OCI-LY3 (cell line): ENCODE results near the gene NTNG1.

Source experiments
- H2AFZ ChIP-seq: fragments of 200-600, 300-600 bp; shearing (Covaris generic); 2 replicates; pipeline ENCODE4 v1.6.0; 2014; ENCODE audit warnings: antibody characterized with exemption, low read depth, low read length
- H3K27ac ChIP-seq: fragments of 200-600, 300-600 bp; sonication (generic); 2 replicates; pipeline ENCODE4 v1.5.1; 2014; ENCODE audit warnings: mild to moderate bottlenecking, low read length, moderate library complexity, mixed read lengths
- H3K27me3 ChIP-seq: fragments of 200-600, 300-600 bp; sonication (generic); 2 replicates; pipeline ENCODE4 v1.6.1; 2014; ENCODE audit warnings: low read depth, low read length, mixed read lengths
- H3K36me3 ChIP-seq: fragments of 200-600, 300-600 bp; sonication (generic); replicated peaks from 2 replicates; pipeline ENCODE3; 2014; ENCODE audit warnings: low read depth, low read length, mixed read lengths
- H3K4me1 ChIP-seq: fragments of 300-600, 200-600 bp; sonication (generic); 2 replicates; pipeline ENCODE4 v1.6.1; 2014; ENCODE audit warnings: low read length, mixed read lengths
- H3K4me2 ChIP-seq: fragments of 200-600, 300-600 bp; sonication (generic); 2 replicates; pipeline ENCODE4 v1.6.1; 2014; ENCODE audit warnings: low read length, mixed read lengths
- H3K4me3 ChIP-seq: fragments of 300-600, 200-600 bp; sonication (generic); 2 replicates; pipeline ENCODE4 v1.5.1; 2014; ENCODE audit warnings: antibody characterized with exemption, mild to moderate bottlenecking, low read length, moderate library complexity
- H3K79me2 ChIP-seq: fragments of 300-600, 200-600 bp; shearing (Covaris generic); 2 replicates; pipeline ENCODE4 v1.6.1; 2014; ENCODE audit warnings: mild to moderate bottlenecking, low read length, mixed read lengths
- H3K9ac ChIP-seq: fragments of 300-600, 200-600 bp; shearing (Covaris generic); 2 replicates; pipeline ENCODE4 v1.6.0; 2014; ENCODE audit warnings: mild to moderate bottlenecking, low read length, moderate library complexity
- H3K9me3 ChIP-seq: fragments of 200-600, 300-600 bp; shearing (Covaris generic); 2 replicates; pipeline ENCODE4 v1.6.1; 2014; ENCODE audit warnings: low read length, mixed read lengths; ENCODE audit not compliant: insufficient read depth
- H4K20me1 ChIP-seq: fragments of 200-600, 300-600 bp; sonication (generic); 2 replicates; pipeline ENCODE4 v1.6.1; 2016; ENCODE audit warnings: low read length, mixed read lengths; ENCODE audit not compliant: insufficient read depth
- CTCF ChIP-seq: fragments of 200-600, 300-600 bp; sonication (generic); IDR thresholded peaks from 2 replicates; pipeline ENCODE4 v1.5.1; 2014; ENCODE audit warnings: antibody characterized with exemption, low read length, low read depth
- EZH2phosphoT487 ChIP-seq: fragments of 200-600 bp; shearing (Covaris generic); IDR thresholded peaks from 2 replicates; pipeline ENCODE4 v1.6.1; 2018; ENCODE audit warnings: antibody characterized with exemption, mixed run types, low read depth

The NTNG1 gene

GRCh38 chr1:107525961-107526360, 385.1 kb downstream of the NTNG1 start:
- no peak overlapping the region for H3K4me2 ChIP-seq
- H3K4me1 ChIP-seq = no peaks in the 10 kb centered on the region
- no peak overlapping the region for H3K9ac ChIP-seq

GRCh38 chr1:107526524-107527198, 385.8 kb downstream of the NTNG1 start:
- Histone ChIP-seq H3K4me3 (no peak overlapping the region), H3K4me1 (no peaks in the 10 kb centered on the region), H3K27me3 (no peaks in the 10 kb centered on the region), H3K27ac (no peak overlapping the region), H3K4me2 (no peak overlapping the region), H2AFZ (no peak overlapping the region), H3K9me3 (no peaks in the 10 kb centered on the region), H4K20me1 (no peaks in the 10 kb centered on the region), H3K9ac (no peak overlapping the region), H3K36me3 (no peaks in the 10 kb centered on the region), H3K79me2 (no peaks in the 10 kb centered on the region)
- no peak for TF ChIP-seq CTCF
- no peak for TF ChIP-seq EZH2phosphoT487

More at GRCh38 chr1:107525961-107526360, 385.1 kb downstream of the NTNG1 start:
- H3K27ac ChIP-seq = no peak overlapping the region
- no peak overlapping the region for H2AFZ ChIP-seq
- H3K27me3 ChIP-seq = no peaks in the 10 kb centered on the region
- H3K79me2 ChIP-seq = no peaks in the 10 kb centered on the region
- no peaks in the 10 kb centered on the region for H3K9me3 ChIP-seq
- no peaks in the 10 kb centered on the region for H4K20me1 ChIP-seq
- H3K4me3 ChIP-seq = no peak overlapping the region
- H3K36me3 ChIP-seq = no peaks in the 10 kb centered on the region
- TF ChIP-seq CTCF (no peak), EZH2phosphoT487 (no peak)

GRCh38 chr1:107529511-107530149, 388.8 kb downstream of the NTNG1 start:
- Histone ChIP-seq H4K20me1 (no peaks in the 10 kb centered on the region), H3K9ac (no peak overlapping the region), H3K4me2 (no peak overlapping the region), H3K9me3 (no peaks in the 10 kb centered on the region), H3K4me3 (no peak overlapping the region), H3K27me3 (no peaks in the 10 kb centered on the region), H3K79me2 (no peaks in the 10 kb centered on the region), H3K4me1 (no peaks in the 10 kb centered on the region), H2AFZ (no peak overlapping the region), H3K36me3 (no peaks in the 10 kb centered on the region), H3K27ac (no peak overlapping the region)
- TF ChIP-seq CTCF (peak; percentile 77), EZH2phosphoT487 (no peak)

- Histone ChIP-seq H3K9me3 (no peaks in the 10 kb centered on the region), H3K4me1 (peaks cover 5% of the 10 kb centered on the region), H3K27me3 (no peaks in the 10 kb centered on the region), H3K79me2 (no peaks in the 10 kb centered on the region), H3K36me3 (no peaks in the 10 kb centered on the region), H3K27ac (no peak overlapping the region), H4K20me1 (no peaks in the 10 kb centered on the region), H3K4me2 (no peak overlapping the region), H2AFZ (no peak overlapping the region), H3K4me3 (no peak overlapping the region), H3K9ac (no peak overlapping the region)
- TF ChIP-seq EZH2phosphoT487 (no peak), CTCF (no peak)
Measured at GRCh38 chr1:107530543-107530942, 389.7 kb downstream of the NTNG1 start.
